OCI-LY7 (cell line): ENCODE results near the gene DAB1.

Experiments
- CTCF ChIP-seq: fragments of 200-600 bp; sonication (generic); conservative IDR thresholded peaks from 2 replicates; pipeline ENCODE4 v1.5.1; 2014; ENCODE audit warnings: mild to moderate bottlenecking, antibody characterized with exemption, low read length, moderate library complexity, mixed read lengths
- EZH2phosphoT487 ChIP-seq: fragments of 200-600 bp; sonication (generic); IDR thresholded peaks from 2 replicates; pipeline ENCODE4 v1.6.1; 2018; ENCODE audit warnings: low read depth, borderline replicate concordance, mild to moderate bottlenecking, mixed run types, antibody characterized with exemption, low read length, moderate library complexity, mixed read lengths

- TF ChIP-seq CTCF, result no peak
- TF ChIP-seq EZH2phosphoT487, result no peak
Measured at GRCh38 chr1:56978819-56979218, 445.0 kb downstream of the DAB1 start.
